IPS-15b (cell line): Measurements from ENCODE around the gene UNC5B.

Source experiments
- H3K27me3 ChIP-seq: one replicate; pipeline ENCODE4 v1.6.1; 2013; ENCODE audit warnings: low read length; ENCODE audit not compliant: control insufficient read depth, insufficient read depth
- H3K36me3 ChIP-seq: one replicate; pipeline ENCODE4 v1.6.1; 2013; ENCODE audit warnings: low read length; ENCODE audit not compliant: control insufficient read depth, insufficient read depth
- H3K4me1 ChIP-seq: one replicate; pipeline ENCODE4 v1.6.1; 2013; ENCODE audit warnings: mild to moderate bottlenecking, low read length; ENCODE audit not compliant: control insufficient read depth, insufficient read depth
- H3K4me3 ChIP-seq: one replicate; pipeline ENCODE4 v1.5.1; 2013; ENCODE audit warnings: low read depth, low read length
- H3K9ac ChIP-seq: one replicate; pipeline ENCODE4 v1.6.1; 2013; ENCODE audit warnings: low read depth, mild to moderate bottlenecking, low read length
- H3K9me3 ChIP-seq: one replicate; pipeline ENCODE4 v1.6.1; 2013; ENCODE audit warnings: mild to moderate bottlenecking, low read length; ENCODE audit not compliant: control insufficient read depth, insufficient read depth

Gene UNC5B

GRCh38 chr10:71191551-71192076, 20.8 kb upstream of the UNC5B start:
- H3K36me3 ChIP-seq, result no peaks in the 10 kb centered on the region
- no peaks in the 10 kb centered on the region for H3K9me3 ChIP-seq
- no peak overlapping the region for H3K9ac ChIP-seq
- no peaks in the 10 kb centered on the region for H3K27me3 ChIP-seq
- no peak overlapping the region for H3K4me3 ChIP-seq
- no peaks in the 10 kb centered on the region for H3K4me1 ChIP-seq

DNA sequence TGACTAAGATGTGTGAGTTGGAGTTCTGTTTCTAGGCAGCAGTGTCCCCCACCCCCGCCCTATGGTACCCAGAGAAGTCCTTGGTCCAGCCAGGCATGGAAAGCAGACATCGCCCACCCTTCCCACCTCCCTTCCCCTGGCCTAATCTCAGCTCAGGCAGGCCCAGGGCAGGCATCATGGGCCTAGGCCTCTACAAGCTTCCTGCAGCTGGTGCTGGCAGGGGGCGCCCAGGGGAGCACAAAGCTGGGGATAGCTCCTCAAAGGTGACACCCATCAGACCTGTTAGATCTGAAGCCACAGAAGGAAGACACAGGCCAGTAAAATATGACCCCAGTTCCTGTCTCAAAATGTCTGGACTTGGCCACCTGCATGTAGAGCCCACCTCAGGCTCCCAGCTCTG, 18.9 kb upstream of the UNC5B start:
- Histone ChIP-seq H3K27me3 (no peaks in the 10 kb centered on the region), H3K4me3 (no peak overlapping the region), H3K9me3 (no peaks in the 10 kb centered on the region), H3K4me1 (no peaks in the 10 kb centered on the region), H3K9ac (no peak overlapping the region), H3K36me3 (no peaks in the 10 kb centered on the region)

DNA sequence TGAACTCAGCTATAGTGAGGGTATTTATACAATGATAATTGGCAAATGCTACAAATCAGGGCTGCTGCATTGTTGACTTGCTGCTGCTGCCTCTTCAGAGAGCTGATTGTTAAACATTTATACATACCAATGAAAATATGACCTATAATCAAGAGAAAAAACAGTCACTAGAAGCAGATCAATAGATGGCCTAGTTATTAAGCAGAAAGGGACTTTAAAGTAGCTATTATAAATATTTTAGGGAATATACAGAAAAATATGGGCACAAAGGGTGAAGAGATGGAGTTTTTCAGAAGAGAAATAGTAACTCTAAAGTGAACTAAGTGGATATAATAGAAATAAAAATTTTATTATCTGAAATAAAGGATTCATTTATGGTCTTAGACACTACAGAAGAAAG, 14.4 kb upstream of the UNC5B start:
- no peaks in the 10 kb centered on the region for H3K36me3 ChIP-seq
- peaks cover 3% of the 10 kb centered on the region for H3K9me3 ChIP-seq
- H3K27me3 ChIP-seq, result no peaks in the 10 kb centered on the region
- H3K4me3 ChIP-seq, result no peak overlapping the region
- H3K9ac ChIP-seq, result no peak overlapping the region
- no peaks in the 10 kb centered on the region for H3K4me1 ChIP-seq

DNA sequence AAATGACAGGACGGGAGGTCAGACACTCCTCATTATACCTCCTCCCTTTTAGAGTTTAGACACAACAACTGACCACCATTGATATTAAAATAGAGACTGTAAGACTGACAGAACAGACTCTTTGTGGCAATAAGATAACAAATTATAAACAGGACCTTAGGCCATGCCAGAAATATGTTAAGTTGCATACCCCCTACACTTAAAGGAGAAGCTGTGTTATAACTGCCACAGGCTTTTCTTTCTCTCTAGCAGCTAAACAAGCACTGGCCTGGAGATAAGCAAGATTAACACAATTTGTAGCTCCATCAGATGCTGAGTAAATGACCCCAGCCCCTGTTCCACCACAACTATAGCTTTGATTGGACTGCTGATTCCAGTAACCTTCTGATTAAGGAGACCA, 10.5 kb upstream of the UNC5B start:
- Histone ChIP-seq H3K4me3 (no peak overlapping the region), H3K36me3 (no peaks in the 10 kb centered on the region), H3K27me3 (peaks cover 4% of the 10 kb centered on the region), H3K4me1 (peaks cover 3% of the 10 kb centered on the region), H3K9ac (no peak overlapping the region), H3K9me3 (peaks cover 3% of the 10 kb centered on the region)

DNA sequence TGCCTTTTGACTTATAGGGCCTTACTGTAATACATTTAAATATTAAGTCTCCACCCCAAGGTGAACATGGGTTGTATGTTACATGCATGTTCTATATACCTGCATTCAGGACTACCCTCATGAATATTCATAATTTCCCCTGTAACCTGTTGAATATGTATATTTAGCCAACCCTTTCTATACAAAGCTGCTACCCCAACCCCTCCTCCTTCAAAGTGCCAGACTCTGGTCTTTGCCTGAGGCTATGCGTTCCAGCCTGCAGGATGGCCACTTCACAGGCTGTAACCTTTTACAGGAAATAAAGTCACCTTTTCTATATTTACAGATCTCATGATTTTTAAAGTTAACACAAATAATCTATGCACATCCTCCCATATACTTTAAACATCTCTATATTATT, 10.1 kb upstream of the UNC5B start:
- Histone ChIP-seq H3K4me1 (peaks cover 3% of the 10 kb centered on the region), H3K4me3 (no peak overlapping the region), H3K9me3 (peaks cover 3% of the 10 kb centered on the region), H3K27me3 (peaks cover 4% of the 10 kb centered on the region), H3K9ac (no peak overlapping the region), H3K36me3 (no peaks in the 10 kb centered on the region)

DNA sequence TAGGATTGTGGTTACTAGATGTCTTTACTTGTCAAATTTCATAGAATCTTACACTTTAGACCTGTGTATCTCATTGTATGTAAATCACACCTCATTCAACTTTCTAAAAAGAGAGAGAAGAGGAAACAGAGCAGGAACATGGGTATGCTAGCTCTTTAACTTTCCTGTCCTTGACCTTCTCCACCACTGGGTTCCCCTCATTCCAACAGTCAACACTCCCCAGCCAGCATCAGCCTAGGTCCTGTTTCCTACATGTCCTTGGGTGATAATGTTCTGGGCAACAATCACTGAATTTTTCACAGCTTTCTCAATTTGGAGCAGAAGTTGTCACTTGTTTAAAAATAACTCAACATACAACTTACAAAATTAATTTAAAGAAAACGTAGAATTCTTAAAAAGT, 9.2 kb upstream of the UNC5B start:
- Histone ChIP-seq H3K9me3 (peaks cover 3% of the 10 kb centered on the region), H3K36me3 (no peaks in the 10 kb centered on the region), H3K4me1 (peaks cover 3% of the 10 kb centered on the region), H3K4me3 (no peak overlapping the region), H3K27me3 (peaks cover 4% of the 10 kb centered on the region), H3K9ac (no peak overlapping the region)

- H3K9me3 ChIP-seq, result peaks cover 3% of the 10 kb centered on the region
- H3K4me3 ChIP-seq, result no peak overlapping the region
- peaks cover 4% of the 10 kb centered on the region for H3K27me3 ChIP-seq
- no peaks in the 10 kb centered on the region for H3K36me3 ChIP-seq
- no peak overlapping the region for H3K9ac ChIP-seq
- peaks cover 3% of the 10 kb centered on the region for H3K4me1 ChIP-seq
Observed at GRCh38 chr10:71203716-71204115, 8.7 kb upstream of the UNC5B start.

DNA sequence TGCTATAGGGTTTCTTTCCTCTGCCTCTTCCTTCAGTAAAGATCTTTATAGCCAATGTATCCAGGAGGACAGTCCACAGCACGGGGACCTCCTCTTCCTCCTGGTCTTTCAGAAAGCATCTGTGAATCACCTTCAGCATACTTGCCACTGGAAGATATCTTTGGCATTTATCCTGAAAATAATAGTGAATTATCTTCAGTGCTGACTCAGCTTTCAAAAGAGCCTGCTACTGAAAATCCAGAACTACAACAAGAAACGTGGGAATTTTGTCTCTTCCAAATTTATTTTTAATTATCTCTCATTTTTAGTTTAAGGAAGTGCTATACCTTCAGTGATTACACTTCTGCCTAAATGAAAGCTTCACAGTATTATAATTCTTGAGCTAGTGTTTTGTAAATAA, 7.6 kb upstream of the UNC5B start:
- Histone ChIP-seq H3K9me3 (no peaks in the 10 kb centered on the region), H3K4me3 (no peak overlapping the region), H3K4me1 (peaks cover 3% of the 10 kb centered on the region), H3K36me3 (no peaks in the 10 kb centered on the region), H3K9ac (no peak overlapping the region), H3K27me3 (peaks cover 8% of the 10 kb centered on the region)

DNA sequence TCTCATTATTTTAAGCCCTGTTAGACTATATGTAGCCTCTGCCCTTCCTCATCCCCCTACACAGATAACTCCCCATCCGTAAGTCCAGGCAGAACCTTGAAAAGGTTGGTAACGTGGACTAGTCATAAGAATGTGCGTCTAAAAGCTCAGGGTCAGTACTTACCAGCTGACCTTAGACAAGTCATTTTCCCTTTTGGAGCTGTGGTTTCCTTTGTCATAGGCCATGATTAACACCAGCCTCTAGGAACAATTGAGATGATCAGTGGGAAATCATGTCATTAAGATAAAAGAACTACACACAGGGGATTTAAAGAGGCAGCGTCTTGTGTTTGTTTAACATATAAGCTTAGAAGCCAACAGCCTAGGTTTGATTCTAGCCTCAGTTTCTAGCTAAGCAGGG, 6.9 kb upstream of the UNC5B start:
- no peaks in the 10 kb centered on the region for H3K9me3 ChIP-seq
- H3K4me3 ChIP-seq, result no peak overlapping the region
- peaks cover 5% of the 10 kb centered on the region for H3K4me1 ChIP-seq
- no peaks in the 10 kb centered on the region for H3K36me3 ChIP-seq
- peaks cover 16% of the 10 kb centered on the region for H3K27me3 ChIP-seq
- no peak overlapping the region for H3K9ac ChIP-seq

- no peak overlapping the region for H3K4me3 ChIP-seq
- H3K9me3 ChIP-seq, result no peaks in the 10 kb centered on the region
- H3K9ac ChIP-seq, result no peak overlapping the region
- H3K4me1 ChIP-seq, result peaks cover 7% of the 10 kb centered on the region
- peaks cover 30% of the 10 kb centered on the region for H3K27me3 ChIP-seq
- no peaks in the 10 kb centered on the region for H3K36me3 ChIP-seq
Observed at GRCh38 chr10:71206911-71207310, 5.5 kb upstream of the UNC5B start.

DNA sequence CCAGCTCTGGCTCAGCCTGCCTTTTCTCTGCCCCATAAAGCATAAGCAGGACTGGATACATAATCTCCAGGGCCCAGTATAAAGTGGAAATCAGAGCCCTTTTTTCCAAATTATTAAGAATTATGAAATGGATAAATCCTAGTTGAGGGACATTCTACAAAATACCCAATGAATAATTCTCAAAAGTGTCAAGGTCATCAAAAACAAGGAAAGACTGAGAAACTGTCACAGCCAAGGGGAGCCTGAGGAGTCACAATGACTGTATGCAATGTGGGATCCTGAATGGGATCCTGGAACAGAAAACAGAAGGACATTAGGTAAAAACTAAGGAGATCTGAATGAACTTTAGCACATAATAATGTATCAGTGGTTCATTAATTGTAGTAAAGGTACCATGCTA, 4.8 kb upstream of the UNC5B start:
- Histone ChIP-seq H3K9me3 (no peaks in the 10 kb centered on the region), H3K4me1 (peaks cover 7% of the 10 kb centered on the region), H3K4me3 (no peak overlapping the region), H3K27me3 (peaks cover 32% of the 10 kb centered on the region), H3K9ac (no peak overlapping the region), H3K36me3 (no peaks in the 10 kb centered on the region)

GRCh38 chr10:71209352-71209715, 3.0 kb upstream of the UNC5B start:
- no peaks in the 10 kb centered on the region for H3K36me3 ChIP-seq
- peaks cover 37% of the 10 kb centered on the region for H3K27me3 ChIP-seq
- H3K9ac ChIP-seq, result no peak overlapping the region
- H3K9me3 ChIP-seq, result no peaks in the 10 kb centered on the region
- H3K4me1 ChIP-seq, result peaks cover 9% of the 10 kb centered on the region
- H3K4me3 ChIP-seq, result no peak overlapping the region
